BE2C (cell line): ENCODE measurements around the gene TXNL4B.

ENCODE experiments used
- DNase-seq: peaks from one replicate; pipeline ENCODE4 v3.0.0-alpha.2; 2020
- H3K27me3 ChIP-seq: fragments of 250-450 bp; sonication (Bioruptor Pico); 2 replicates; pipeline ENCODE4 v1.5.1; 2020; ENCODE audit warnings: mild to moderate bottlenecking
- H3K36me3 ChIP-seq: fragments of 250-450 bp; sonication (Bioruptor Pico); 2 replicates; pipeline ENCODE4 v1.5.1; 2020; ENCODE audit warnings: mild to moderate bottlenecking
- H3K4me1 ChIP-seq: fragments of 250-450 bp; sonication (Bioruptor Pico); 2 replicates; pipeline ENCODE4 v1.5.1; 2020
- H3K4me3 ChIP-seq: 2 replicates; pipeline ENCODE4 v1.5.1; 2011; ENCODE audit warnings: low read depth, low read length
- H3K9me3 ChIP-seq: fragments of 250-450 bp; sonication (Bioruptor Pico); 2 replicates; pipeline ENCODE4 v1.5.1; 2020
- TF ChIP-seq, protein P1 (sequence below): IDR thresholded peaks from 2 replicates; pipeline ENCODE4 v1.5.1; 2012; ENCODE audit warnings: mild to moderate bottlenecking, low read depth, low read length

The TXNL4B gene

DNA sequence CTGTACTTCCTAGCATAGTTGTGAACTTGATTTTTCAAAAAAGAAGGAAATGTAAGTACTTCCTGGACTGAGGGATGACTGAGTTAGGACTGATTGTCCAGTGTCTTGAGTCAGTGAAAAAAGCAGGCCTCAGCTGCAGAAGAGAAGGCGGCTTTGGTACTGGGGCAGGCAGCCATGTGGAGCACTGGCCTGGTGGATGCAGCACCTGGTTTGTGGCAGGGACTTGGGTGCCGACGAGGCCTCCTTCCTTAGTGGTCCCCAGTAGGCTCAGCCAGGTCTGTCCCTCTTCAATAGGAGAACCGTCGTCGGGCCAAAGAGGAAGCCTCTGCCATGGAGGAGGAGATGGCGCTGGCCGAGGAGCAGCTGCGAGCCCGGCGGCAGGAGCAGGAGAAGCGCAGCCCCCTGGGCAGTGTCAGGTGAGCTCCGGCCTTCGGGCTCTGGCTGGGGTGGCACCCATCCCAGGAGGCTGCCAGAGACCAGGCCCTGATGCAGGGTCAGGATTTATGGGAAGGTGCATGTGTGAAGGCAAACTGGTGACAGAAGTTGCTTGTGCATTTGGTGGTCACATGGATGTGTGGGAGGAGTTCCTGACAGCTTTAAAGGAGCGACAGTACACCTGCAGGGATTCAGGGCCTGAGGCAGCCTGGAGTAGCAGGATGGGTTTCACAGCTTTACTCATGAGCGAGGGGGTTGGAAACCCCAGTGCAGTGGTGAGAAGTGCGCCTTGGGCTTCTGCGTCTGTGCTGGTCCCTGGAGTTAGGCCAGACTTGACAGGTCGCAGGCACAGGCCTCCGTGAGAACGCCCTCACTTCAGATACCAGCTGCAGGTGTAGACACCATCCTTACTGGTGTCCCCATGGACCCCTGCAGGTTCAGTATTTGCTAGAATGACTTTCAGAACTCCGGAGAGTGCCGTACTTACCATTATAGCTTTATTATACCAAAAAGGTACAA, 17.5 kb upstream of the TXNL4B start:
- Histone ChIP-seq H3K4me3 (no peak overlapping the region), H3K9me3 (no peaks in the 10 kb centered on the region), H3K4me1 (no peaks in the 10 kb centered on the region), H3K27me3 (no peaks in the 10 kb centered on the region), H3K36me3 (peaks cover 71% of the 10 kb centered on the region)
- TF ChIP-seq, protein P1, sequence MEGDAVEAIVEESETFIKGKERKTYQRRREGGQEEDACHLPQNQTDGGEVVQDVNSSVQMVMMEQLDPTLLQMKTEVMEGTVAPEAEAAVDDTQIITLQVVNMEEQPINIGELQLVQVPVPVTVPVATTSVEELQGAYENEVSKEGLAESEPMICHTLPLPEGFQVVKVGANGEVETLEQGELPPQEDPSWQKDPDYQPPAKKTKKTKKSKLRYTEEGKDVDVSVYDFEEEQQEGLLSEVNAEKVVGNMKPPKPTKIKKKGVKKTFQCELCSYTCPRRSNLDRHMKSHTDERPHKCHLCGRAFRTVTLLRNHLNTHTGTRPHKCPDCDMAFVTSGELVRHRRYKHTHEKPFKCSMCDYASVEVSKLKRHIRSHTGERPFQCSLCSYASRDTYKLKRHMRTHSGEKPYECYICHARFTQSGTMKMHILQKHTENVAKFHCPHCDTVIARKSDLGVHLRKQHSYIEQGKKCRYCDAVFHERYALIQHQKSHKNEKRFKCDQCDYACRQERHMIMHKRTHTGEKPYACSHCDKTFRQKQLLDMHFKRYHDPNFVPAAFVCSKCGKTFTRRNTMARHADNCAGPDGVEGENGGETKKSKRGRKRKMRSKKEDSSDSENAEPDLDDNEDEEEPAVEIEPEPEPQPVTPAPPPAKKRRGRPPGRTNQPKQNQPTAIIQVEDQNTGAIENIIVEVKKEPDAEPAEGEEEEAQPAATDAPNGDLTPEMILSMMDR = no peak
- no peak for DNase-seq

DNA sequence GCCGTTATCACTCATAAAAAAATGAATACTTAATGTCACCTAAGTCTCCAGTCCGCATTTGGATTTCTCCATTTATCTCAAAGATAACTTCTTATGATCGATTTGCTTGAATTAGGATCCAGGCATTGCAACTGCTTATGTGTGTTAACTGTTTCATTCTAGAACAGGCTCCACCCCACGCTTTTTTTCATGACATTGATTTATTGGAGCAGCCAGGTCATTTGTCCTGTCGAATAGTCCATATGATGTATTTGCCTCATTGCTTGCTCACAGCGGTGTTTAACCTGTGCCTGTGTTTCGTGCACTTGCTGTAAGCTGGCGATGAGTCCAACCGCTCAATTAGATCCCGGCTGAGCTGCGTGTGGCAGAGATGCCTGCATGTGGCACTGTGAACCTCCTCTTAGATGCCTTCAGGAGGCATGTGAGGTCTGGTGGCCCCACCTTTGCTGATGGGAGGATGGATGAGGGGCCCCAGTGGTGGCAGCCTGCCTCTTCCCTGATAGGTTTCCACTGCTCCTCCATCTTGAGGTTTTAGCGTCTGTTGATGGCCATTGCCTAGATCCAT, 16.6 kb upstream of the TXNL4B start:
- DNase-seq = no peak
- Histone ChIP-seq H3K4me3 (no peak overlapping the region), H3K36me3 (peaks cover 80% of the 10 kb centered on the region), H3K27me3 (no peaks in the 10 kb centered on the region), H3K9me3 (no peaks in the 10 kb centered on the region), H3K4me1 (no peaks in the 10 kb centered on the region)
- TF ChIP-seq, protein P1 = no peak

DNA sequence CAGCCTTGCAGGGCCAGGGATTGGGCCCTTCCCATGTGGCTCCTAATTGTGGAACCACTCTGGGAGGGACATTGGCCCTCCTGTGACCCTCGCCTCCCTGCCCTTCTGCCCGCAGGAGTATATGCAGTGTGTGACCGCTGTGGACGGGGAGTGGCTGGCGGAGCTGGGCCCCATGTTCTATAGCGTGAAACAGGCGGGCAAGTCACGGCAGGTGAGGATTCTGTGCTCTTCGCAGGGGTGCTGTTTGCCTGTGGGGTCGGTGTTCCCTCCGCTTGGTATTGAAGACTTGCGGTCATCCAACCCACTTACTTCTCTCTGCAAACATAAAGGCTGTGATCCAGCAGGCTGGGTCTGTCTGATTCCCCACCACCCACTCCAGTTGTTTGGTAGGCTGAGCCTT, 15.9 kb upstream of the TXNL4B start:
- H3K9me3 ChIP-seq = no peaks in the 10 kb centered on the region
- TF ChIP-seq, protein P1 = no peak
- DNase-seq = no peak
- no peak overlapping the region for H3K4me3 ChIP-seq
- H3K27me3 ChIP-seq = no peaks in the 10 kb centered on the region
- peaks cover 87% of the 10 kb centered on the region for H3K36me3 ChIP-seq
- H3K4me1 ChIP-seq = no peaks in the 10 kb centered on the region

DNA sequence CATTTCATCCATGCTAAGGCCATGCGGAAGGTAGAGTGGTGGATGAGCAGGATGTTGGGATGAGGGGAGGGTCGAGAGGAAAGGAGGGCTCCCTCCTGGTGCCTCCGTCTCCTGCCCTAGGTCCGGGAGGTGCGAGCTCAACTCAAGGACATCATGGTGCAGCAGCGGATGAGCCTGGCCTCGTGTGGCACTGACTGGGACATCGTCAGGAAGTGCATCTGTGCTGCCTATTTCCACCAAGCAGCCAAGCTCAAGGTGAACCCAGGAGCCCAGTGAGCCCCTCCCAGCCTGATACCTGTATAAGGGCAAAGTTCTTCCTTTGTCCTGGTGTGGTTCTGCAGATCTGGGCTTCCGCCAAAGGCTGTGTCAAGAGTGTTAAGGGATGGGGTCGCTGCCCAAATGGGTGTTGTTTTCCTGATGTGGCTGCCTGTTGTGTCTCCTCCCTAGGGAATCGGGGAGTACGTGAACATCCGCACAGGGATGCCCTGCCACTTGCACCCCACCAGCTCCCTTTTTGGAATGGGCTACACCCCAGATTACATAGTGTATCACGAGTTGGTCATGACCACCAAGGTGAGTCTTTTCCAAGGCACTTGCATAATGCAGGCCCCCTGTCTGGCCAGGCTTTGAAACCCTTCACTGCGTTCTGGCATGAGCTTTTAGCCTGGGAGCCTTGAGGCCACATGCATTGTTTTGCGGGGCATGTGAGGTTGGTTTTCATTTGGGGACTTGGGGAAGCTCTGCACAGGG, 15.1 kb upstream of the TXNL4B start:
- Histone ChIP-seq H3K27me3 (no peaks in the 10 kb centered on the region), H3K36me3 (peaks cover 95% of the 10 kb centered on the region), H3K4me3 (no peak overlapping the region), H3K9me3 (no peaks in the 10 kb centered on the region), H3K4me1 (no peaks in the 10 kb centered on the region)
- TF ChIP-seq, protein P1 = no peak
- no peak for DNase-seq

DNA sequence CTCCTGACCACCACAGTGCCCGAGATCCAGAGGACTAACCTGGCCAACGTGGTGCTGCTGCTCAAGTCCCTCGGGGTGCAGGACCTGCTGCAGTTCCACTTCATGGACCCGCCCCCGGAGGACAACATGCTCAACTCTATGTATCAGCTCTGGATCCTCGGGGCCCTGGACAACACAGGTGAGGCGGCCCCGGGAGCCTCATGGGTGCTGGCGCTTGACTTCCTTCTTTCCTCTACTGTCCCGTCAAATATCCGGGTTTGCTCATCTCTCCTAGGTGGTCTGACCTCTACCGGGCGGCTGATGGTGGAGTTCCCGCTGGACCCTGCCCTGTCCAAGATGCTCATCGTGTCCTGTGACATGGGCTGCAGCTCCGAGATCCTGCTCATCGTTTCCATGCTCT, 14.0 kb upstream of the TXNL4B start:
- no peaks in the 10 kb centered on the region for H3K27me3 ChIP-seq
- no peaks in the 10 kb centered on the region for H3K4me1 ChIP-seq
- no peaks in the 10 kb centered on the region for H3K9me3 ChIP-seq
- no peak for DNase-seq
- H3K4me3 ChIP-seq = no peak overlapping the region
- TF ChIP-seq, protein P1 = no peak
- H3K36me3 ChIP-seq = peaks cover 100% of the 10 kb centered on the region
